Measurements from ENCODE around the gene ATG16L2.
A peak's percentile ranks its signal among the peaks of the same experiment; 100 is the strongest.

The ATG16L2 gene

GRCh38 chr11:72821920-72822799 lies 7.9 kb downstream of the ATG16L2 start:
- no peak for TF ChIP-seq REST (IDR thresholded peaks at IDR 0.05; ENCODE audit: insufficient replicate concordance, low read depth)
- TF ChIP-seq POLR2AphosphoS5 (IDR thresholded peaks at IDR 0.05; ENCODE audit: low read depth) = no peak
- no peak overlapping the region for H3K4me3 ChIP-seq (replicated peaks; ENCODE audit: insufficient read depth, low read length)
- no peaks in the 10 kb centered on the region for H3K27me3 ChIP-seq (ENCODE audit: insufficient read depth, poor library complexity, severe bottlenecking)
- no peak overlapping the region for H3K27ac ChIP-seq (replicated peaks)
- DNase-seq (ENCODE audit: low read depth in 1 of 2, low spot score in 1 of 2) = no peak

DNA sequence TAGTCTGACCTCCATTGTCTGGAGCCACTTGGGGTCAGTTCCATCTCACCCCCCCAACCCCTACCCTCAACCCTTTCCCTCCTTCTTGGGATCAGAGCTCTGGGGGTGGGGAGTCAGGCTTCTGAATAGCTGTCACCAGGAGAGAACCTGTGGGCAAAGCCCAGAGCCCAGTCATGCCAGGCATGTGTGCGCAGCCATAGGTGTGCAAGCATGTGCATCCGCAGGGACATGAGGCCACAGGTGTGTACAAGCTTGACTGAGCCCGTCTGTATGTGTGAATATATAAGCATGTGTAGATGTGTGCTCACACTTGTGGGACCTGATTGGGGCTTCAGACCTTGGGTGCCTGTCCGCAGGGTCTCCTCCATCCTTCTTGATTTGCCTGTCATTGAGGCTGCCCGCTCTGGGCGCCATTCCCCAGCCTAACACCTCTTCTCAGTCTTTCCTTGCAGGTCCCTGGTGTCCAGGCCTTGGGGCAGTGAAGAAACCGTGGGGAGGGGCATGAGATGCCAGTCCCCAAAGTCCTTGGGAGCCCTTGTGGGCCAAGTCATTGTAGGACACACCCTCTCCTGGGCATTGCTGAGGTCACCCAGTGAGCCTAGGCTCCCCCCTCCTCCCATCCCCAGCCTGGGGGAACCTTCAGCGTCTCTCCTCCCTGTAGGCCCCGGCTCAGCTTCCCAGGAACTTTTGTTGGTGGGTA lies 9.0 kb downstream of the ATG16L2 start:
- no peak overlapping the region for H3K4me3 ChIP-seq (replicated peaks; ENCODE audit: insufficient read depth, low read length)
- DNase-seq (ENCODE audit: low read depth in 1 of 2, low spot score in 1 of 2) = no peak
- no peak for TF ChIP-seq REST (IDR thresholded peaks at IDR 0.05; ENCODE audit: insufficient replicate concordance, low read depth)
- no peak for TF ChIP-seq GABPA (IDR thresholded peaks at IDR 0.05; ENCODE audit: low read depth)
- no peak for TF ChIP-seq CTCF (IDR thresholded peaks at IDR 0.05; ENCODE audit: insufficient read depth, low read length)
- peak; percentile 9; the same call in 1 of the 2 replicates for TF ChIP-seq POLR2AphosphoS5 (IDR thresholded peaks at IDR 0.05; ENCODE audit: low read depth)
- TF ChIP-seq SPI1 (IDR thresholded peaks at IDR 0.05; ENCODE audit: borderline replicate concordance, low read depth) = no peak
- no peak overlapping the region for H3K27ac ChIP-seq (replicated peaks)
- H3K27me3 ChIP-seq (ENCODE audit: insufficient read depth, poor library complexity, severe bottlenecking) = no peaks in the 10 kb centered on the region

DNA sequence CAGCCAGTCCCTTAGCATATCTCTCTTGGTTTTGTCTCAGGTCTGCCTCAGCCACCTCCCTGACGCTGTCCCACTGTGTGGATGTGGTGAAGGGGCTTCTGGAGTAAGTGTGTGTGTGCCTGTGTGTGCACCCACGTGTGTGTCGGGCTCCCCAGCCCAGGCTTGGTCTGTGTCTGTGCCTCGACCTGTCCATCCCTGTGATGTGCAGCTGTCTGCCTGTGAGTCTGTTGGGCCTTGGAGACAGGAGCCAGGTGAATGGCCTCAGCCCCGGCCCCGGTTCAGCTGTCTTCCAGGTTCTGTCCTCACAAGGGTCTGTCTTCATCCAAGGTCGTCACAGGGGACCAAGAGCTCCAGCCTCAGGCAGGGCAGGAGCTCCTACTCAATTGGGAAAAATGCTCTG lies 9.8 kb downstream of the ATG16L2 start:
- Histone ChIP-seq H3K27me3 (ENCODE audit: insufficient read depth, poor library complexity, severe bottlenecking) (no peaks in the 10 kb centered on the region), H3K27ac (replicated peaks) (no peak overlapping the region), H3K4me3 (replicated peaks; ENCODE audit: insufficient read depth, low read length) (no peak overlapping the region)
- TF ChIP-seq GABPA (IDR thresholded peaks at IDR 0.05; ENCODE audit: low read depth) (no peak), CTCF (IDR thresholded peaks at IDR 0.05; ENCODE audit: insufficient read depth, low read length) (no peak), SPI1 (IDR thresholded peaks at IDR 0.05; ENCODE audit: borderline replicate concordance, low read depth) (no peak), REST (IDR thresholded peaks at IDR 0.05; ENCODE audit: insufficient replicate concordance, low read depth) (no peak), POLR2AphosphoS5 (IDR thresholded peaks at IDR 0.05; ENCODE audit: low read depth) (no peak)
- DNase-seq (ENCODE audit: low read depth in 1 of 2, low spot score in 1 of 2) = no peak

Data from HL-60 (cell line).